GM23338 (cell line): ENCODE results near the gene IFTAP.

Source experiments
- CREB1 ChIP-seq: fragments of 250-450 bp; sonication (Bioruptor Pico); IDR thresholded peaks from 2 replicates; pipeline ENCODE4 v1.5.0; 2020; ENCODE audit warnings: low read depth, mild to moderate bottlenecking, moderate library complexity
- CTCF ChIP-seq, 2 experiments: fragments of 200-600 bp in 1 of 2; sonication (generic) in 1 of 2; conservative IDR thresholded peaks; 2 replicates each; pipeline versions ENCODE4 v1.5.1 to v1.6.1; 2016 to 2017; ENCODE audit warnings: antibody characterized with exemption in 2 of 2, low read depth in 2 of 2, mild to moderate bottlenecking in 2 of 2, moderate library complexity in 1 of 2
- EZH2 ChIP-seq: fragments of 200-600 bp; sonication (generic); IDR thresholded peaks from one replicate; pipeline ENCODE4 v1.8.0; 2017; ENCODE audit warnings: antibody characterized with exemption, mild to moderate bottlenecking, low read depth; ENCODE audit not compliant: unreplicated experiment
- JUNB ChIP-seq: IDR thresholded peaks from one replicate; pipeline ENCODE4 v1.6.1; 2016; ENCODE audit warnings: antibody characterized with exemption; ENCODE audit not compliant: unreplicated experiment
- POLR2AphosphoS5 ChIP-seq: IDR thresholded peaks from 2 replicates; pipeline ENCODE4 v1.6.1; 2016; ENCODE audit warnings: antibody characterized with exemption, low read depth
- ZNF114 ChIP-seq: fragments of 250-450 bp; sonication (Bioruptor Pico); IDR thresholded peaks from 2 replicates; pipeline ENCODE4 v1.5.0; 2020; ENCODE audit warnings: mild to moderate bottlenecking, moderate library complexity

GRCh38 chr11:36693139-36693843, 99.0 kb downstream of the IFTAP start:
- TF ChIP-seq CTCF (conservative IDR thresholded peaks at IDR 0.05; ENCODE audit: low read depth in 2 of 2) (no peak), ZNF114 (CRISPR knock-in tag) (no peak), EZH2 (no peak), CREB1 (CRISPR knock-in tag) (no peak), JUNB (no peak), POLR2AphosphoS5 (no peak)
